ENCODE measurements around the gene GRAMD2B.

The GRAMD2B gene

DNA sequence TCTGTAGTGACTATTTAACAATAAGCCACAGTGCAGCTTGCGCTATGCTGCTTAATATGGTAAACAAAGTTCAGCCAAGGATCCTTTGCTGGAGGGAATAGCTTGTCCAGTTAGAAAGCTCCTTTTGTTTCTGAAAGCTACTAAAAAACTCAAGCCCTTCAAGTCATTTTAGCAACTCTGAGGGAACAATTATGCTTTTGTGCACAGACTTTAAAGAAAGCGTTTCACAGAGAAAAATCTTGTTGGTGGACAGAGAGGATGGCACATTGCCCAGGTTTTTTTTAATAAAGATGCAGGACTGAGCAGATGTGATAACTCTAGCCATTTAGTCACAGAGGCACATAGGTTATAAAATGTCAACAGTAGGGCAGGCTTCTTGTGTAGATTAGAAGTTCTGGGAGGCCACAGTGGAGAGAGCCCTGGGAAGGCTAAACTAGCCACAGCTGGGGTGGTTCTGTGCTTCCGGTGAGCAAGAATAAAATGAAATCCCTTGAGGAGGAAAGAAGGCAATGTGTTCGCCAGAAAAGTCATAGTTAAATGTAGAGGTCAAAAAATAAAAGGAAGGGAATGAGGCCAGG lies 108.4 kb downstream of the GRAMD2B start:
- in situ Hi-C loops (cut with MboI; ENCODE audit: low sequenced_read_pairs), result loop anchor here (25.0 kb wide), 1 partner anchor 194 kb away; no protein-coding TSS in a partner anchor

GRCh38 chr5:126534553-126534952 lies 111.3 kb downstream of the GRAMD2B start:
- in situ Hi-C loops (cut with MboI; ENCODE audit: low sequenced_read_pairs), result loop anchor here (25.0 kb wide), 1 partner anchor 197 kb away; no protein-coding TSS in a partner anchor

DNA sequence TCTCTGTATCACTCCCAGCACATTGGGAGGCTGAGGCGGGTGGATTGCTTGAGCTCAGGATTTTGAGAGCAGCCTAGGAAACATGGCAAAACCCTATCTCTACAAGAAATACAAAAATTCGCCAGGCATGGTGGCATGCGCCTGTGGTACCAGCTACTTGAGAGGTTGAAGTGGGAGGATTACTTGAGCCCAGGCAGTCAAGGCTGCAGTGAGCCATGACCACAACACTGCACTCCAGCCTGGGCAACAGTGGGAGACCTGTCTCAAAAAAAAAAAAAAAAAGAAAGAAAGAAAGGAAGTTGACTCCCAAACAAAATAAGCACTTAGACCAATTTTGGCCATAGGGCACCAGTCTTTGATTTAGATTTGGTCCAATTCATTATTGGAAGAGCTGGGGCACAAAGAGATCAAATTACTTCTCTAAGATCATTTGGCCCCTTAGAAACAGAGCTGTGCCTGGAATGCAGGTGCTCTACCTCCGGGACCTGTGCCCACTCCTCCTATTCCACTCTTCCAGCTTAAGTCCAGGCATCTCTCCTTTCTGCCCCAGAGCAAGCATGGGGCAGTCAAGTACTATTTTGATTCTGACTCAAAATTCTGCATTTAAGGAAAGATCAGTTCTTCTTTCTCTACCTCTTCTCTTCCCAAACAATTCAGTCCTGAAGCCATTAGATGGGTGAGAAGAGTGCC lies 112.8 kb downstream of the GRAMD2B start:
- in situ Hi-C loops (cut with MboI; ENCODE audit: low sequenced_read_pairs), result loop anchor here (25.0 kb wide), 1 partner anchor 199 kb away; no protein-coding TSS in a partner anchor

DNA sequence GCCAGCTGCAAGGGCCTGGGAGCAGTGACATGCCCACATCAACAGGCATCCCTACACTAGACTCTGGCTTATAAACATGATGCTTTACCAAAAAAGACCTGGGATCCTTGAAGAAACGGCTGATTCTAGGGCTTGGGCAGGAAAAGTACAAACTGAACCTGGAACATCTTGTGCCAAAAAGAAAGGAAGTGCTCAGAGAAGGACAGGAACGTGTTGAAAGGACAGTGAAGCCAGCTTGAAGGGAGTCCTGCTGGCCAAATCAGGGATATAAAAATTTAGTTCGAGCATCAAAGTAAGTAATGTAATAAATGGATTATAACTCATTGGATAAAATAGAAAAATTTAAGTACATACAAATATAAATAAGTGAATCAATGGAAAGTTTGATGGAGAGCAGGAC lies 113.7 kb downstream of the GRAMD2B start:
- in situ Hi-C loops (cut with MboI; ENCODE audit: low sequenced_read_pairs), result loop anchor here (25.0 kb wide), 1 partner anchor 200 kb away; no protein-coding TSS in a partner anchor

DNA sequence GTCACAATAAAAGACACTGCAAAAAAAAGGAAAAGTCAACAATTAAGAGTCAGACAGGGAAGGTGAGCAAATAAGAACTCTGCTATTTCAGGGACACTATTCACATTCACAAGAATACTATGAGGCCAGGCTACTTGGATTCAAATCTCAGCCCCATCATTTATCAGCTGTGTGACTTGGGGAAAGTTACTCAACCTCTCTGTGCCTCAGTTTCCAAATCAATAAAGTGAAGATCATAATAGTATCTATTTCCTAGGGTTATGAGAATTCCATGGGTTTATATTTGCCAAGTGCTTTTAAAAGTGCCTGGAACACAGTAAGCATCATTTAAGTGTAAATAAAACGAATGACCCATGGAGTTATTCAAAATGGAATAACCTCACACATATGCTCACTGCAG lies 115.4 kb downstream of the GRAMD2B start:
- in situ Hi-C loops (cut with MboI; ENCODE audit: low sequenced_read_pairs), result loop anchor here (25.0 kb wide), 1 partner anchor 201 kb away; no protein-coding TSS in a partner anchor

DNA sequence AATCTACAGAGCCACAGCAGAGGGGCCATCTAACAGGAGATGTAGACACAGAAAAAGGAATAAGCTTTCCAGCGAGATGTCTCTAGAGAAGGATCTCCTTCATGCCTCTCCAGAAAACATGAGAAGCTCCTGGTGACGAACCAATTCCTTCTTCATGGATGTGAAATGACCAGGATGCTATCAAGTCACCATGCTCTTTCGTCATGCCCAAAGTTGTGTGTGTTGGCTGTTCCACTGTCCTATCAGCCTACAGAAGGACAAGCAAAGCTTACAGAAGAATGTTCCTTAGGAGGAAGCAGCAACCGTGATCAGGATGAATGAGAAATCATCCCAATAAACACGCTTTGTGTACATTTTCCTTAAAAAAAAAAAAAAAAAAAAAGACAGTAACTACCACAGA lies 117.4 kb downstream of the GRAMD2B start:
- in situ Hi-C loops (cut with MboI; ENCODE audit: low sequenced_read_pairs), result loop anchor here (25.0 kb wide), 1 partner anchor 203 kb away; no protein-coding TSS in a partner anchor

- in situ Hi-C loops (cut with MboI; ENCODE audit: low sequenced_read_pairs), result loop anchor here (25.0 kb wide), 1 partner anchor 205 kb away; no protein-coding TSS in a partner anchor
These were observed 119.2 kb downstream of the GRAMD2B start for GRCh38 chr5:126542441-126542840.

- in situ Hi-C loops (cut with MboI; ENCODE audit: low sequenced_read_pairs), result loop anchor here (25.0 kb wide), 1 partner anchor 206 kb away; no protein-coding TSS in a partner anchor
These were observed 119.8 kb downstream of the GRAMD2B start for GRCh38 chr5:126543009-126543408.

DNA sequence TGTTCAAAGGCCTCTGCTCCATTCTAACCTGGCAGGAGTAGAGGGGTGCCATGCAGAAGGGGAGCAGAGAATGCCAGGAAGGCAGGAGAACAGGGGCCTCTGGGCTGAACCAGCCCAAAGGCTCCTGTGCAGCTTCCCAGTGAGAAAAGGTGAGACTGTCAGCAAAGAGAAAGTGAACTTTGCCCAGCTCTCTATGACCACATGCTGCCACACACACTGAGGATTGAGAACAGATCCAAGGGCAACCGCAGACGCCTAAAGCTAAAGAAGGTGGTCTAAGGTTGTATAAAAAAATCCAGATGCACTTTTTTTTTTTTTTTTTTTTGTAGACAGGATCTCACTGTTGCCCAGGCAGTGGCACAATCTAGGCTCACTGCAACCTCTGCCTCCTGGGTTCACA lies 120.5 kb downstream of the GRAMD2B start:
- in situ Hi-C loops (cut with MboI; ENCODE audit: low sequenced_read_pairs), result loop anchor here (25.0 kb wide), 1 partner anchor 206 kb away; no protein-coding TSS in a partner anchor

All from HL-60/S4 treated with retinoic acid at 250 ng/mL for 4 days and 3 days (cell line).